IMR-90 (cell line): ENCODE measurements around the gene SHROOM3. TPM values are rescaled to one million over a fixed set of nuclear protein-coding genes. Genes with fewer than 3 reads are reported as not detected.

Experiments
- ATAC-seq: fragments of 200-7000 bp; cut with Tn5 transposase; 2 replicates; pipeline ENCODE4 v1.9.1; 2020; ENCODE audit warnings: low read depth, mild to moderate bottlenecking, moderate library complexity
- BruUV-seq: library from RNA; stranded (reverse); fragments of 400-500 nt; replicated peaks from 2 replicates; lab custom pipeline; 2021; lab: Mats Ljungman, UMichigan
- CTCF ChIA-PET: fragments of 300-600 bp; formaldehyde crosslinking; extraction: SDS; loops from one replicate; lab custom pipeline; 2021; ENCODE audit warnings: antibody characterized with exemption; lab: Yijun Ruan, JAX
- POLR2A ChIA-PET: fragments of 300-600 bp; sonication (Branson Sonifier 250); formaldehyde crosslinking; loops from one replicate; lab custom pipeline; 2022; ENCODE audit warnings: antibody characterized with exemption; ENCODE audit not compliant: unreplicated experiment; lab: Charles Lee
- DNase-seq: peaks from one replicate; pipeline ENCODE4 v3.0.0; 2013
- H2AFZ ChIP-seq: replicated peaks from 2 replicates; pipeline ENCODE3; 2013; ENCODE audit warnings: low read length, mild to moderate bottlenecking; ENCODE audit not compliant: poor library complexity
- H2AK5ac ChIP-seq: 2 replicates; pipeline ENCODE4 v1.6.1; 2013; ENCODE audit warnings: low read depth, low read length, inconsistent platforms
- H2AK9ac ChIP-seq: replicated peaks from 2 replicates; pipeline ENCODE3; 2013; ENCODE audit warnings: mild to moderate bottlenecking, low read depth, low read length, moderate library complexity; ENCODE audit not compliant: poor library complexity
- H2BK120ac ChIP-seq: 2 replicates; pipeline ENCODE4 v1.6.1; 2013; ENCODE audit warnings: low read depth, low read length, inconsistent platforms
- H2BK15ac ChIP-seq: 3 replicates; pipeline ENCODE4 v1.6.1; 2013; ENCODE audit warnings: low read depth, low read length, inconsistent platforms
- H2BK20ac ChIP-seq: 2 replicates; pipeline ENCODE4 v1.6.1; 2013; ENCODE audit warnings: low read depth, mild to moderate bottlenecking, inconsistent platforms, low read length, moderate library complexity
- H2BK5ac ChIP-seq: 2 replicates; pipeline ENCODE4 v1.6.1; 2013; ENCODE audit warnings: mild to moderate bottlenecking, low read depth, low read length, inconsistent platforms; ENCODE audit not compliant: poor library complexity, severe bottlenecking
- H3K14ac ChIP-seq: replicated peaks from 2 replicates; pipeline ENCODE4 v1.6.1; 2013; ENCODE audit warnings: low read depth, low read length, inconsistent platforms
- H3K18ac ChIP-seq: 2 replicates; pipeline ENCODE4 v1.6.1; 2013; ENCODE audit warnings: low read depth, low read length, control low read depth
- H3K23ac ChIP-seq: 2 replicates; pipeline ENCODE4 v1.6.1; 2013; ENCODE audit warnings: low read depth, low read length, inconsistent platforms
- H3K27ac ChIP-seq: 2 replicates; pipeline ENCODE4 v1.5.1; 2013; ENCODE audit warnings: mild to moderate bottlenecking, control low read depth, low read length; ENCODE audit not compliant: insufficient read depth
- H3K27me3 ChIP-seq: 2 replicates; pipeline ENCODE4 v1.6.1; 2013; ENCODE audit warnings: low read length; ENCODE audit not compliant: control insufficient read depth, insufficient read depth
- H3K36me3 ChIP-seq: 2 replicates; pipeline ENCODE4 v1.6.1; 2013; ENCODE audit warnings: low read length, mixed read lengths; ENCODE audit not compliant: control insufficient read depth, insufficient read depth
- H3K4ac ChIP-seq: 2 replicates; pipeline ENCODE4 v1.6.1; 2013; ENCODE audit warnings: low read depth, low read length, inconsistent platforms
- H3K4me1 ChIP-seq: 2 replicates; pipeline ENCODE4 v1.6.1; 2013; ENCODE audit warnings: low read length, mixed read lengths; ENCODE audit not compliant: control insufficient read depth, insufficient read depth
- H3K4me2 ChIP-seq: 2 replicates; pipeline ENCODE4 v1.6.1; 2013; ENCODE audit warnings: low read depth, mild to moderate bottlenecking, control low read depth, low read length, moderate library complexity
- H3K4me3 ChIP-seq: 2 replicates; pipeline ENCODE4 v1.5.1; 2013; ENCODE audit warnings: low read depth, mild to moderate bottlenecking, control low read depth, low read length, moderate library complexity; ENCODE audit not compliant: insufficient read depth
- H3K56ac ChIP-seq: 2 replicates; pipeline ENCODE4 v1.6.1; 2013; ENCODE audit warnings: low read length, inconsistent platforms; ENCODE audit not compliant: insufficient read depth; ENCODE audit errors: extremely low read depth
- H3K79me1 ChIP-seq, 2 experiments: 2 replicates each; pipeline ENCODE4 v1.6.1; 2013; ENCODE audit warnings: low read length in 2 of 2, inconsistent platforms in 1 of 2, low read depth in 1 of 2
- H3K9ac ChIP-seq: 2 replicates; pipeline ENCODE4 v1.6.1; 2013; ENCODE audit warnings: low read depth, low read length, control low read depth
- H3K9me1 ChIP-seq: 2 replicates; pipeline ENCODE4 v1.6.1; 2013; ENCODE audit warnings: low read length, inconsistent platforms; ENCODE audit not compliant: insufficient read depth
- H3K9me3 ChIP-seq: 2 replicates; pipeline ENCODE4 v1.6.1; 2013; ENCODE audit warnings: low read length; ENCODE audit not compliant: control insufficient read depth, insufficient read depth
- H4K20me1 ChIP-seq: 2 replicates; pipeline ENCODE4 v1.6.1; 2013; ENCODE audit warnings: low read length, inconsistent platforms; ENCODE audit not compliant: insufficient read depth
- H4K5ac ChIP-seq: 2 replicates; pipeline ENCODE4 v1.6.1; 2013; ENCODE audit warnings: mild to moderate bottlenecking, low read depth, low read length, control low read depth
- H4K8ac ChIP-seq, 2 experiments: 2 replicates each; pipeline ENCODE4 v1.6.1; 2013; ENCODE audit warnings: low read depth in 2 of 2, low read length in 2 of 2, control low read depth in 1 of 2, inconsistent platforms in 1 of 2
- H4K91ac ChIP-seq: 2 replicates; pipeline ENCODE4 v1.6.1; 2013; ENCODE audit warnings: low read depth, low read length, inconsistent platforms; ENCODE audit not compliant: insufficient read depth
- BHLHE40 ChIP-seq: fragments of 150-350 bp; IDR thresholded peaks from 2 replicates; pipeline ENCODE4 v1.6.1; 2016; ENCODE audit warnings: mild to moderate bottlenecking, low read depth, low read length
- CEBPB ChIP-seq: IDR thresholded peaks from 2 replicates; pipeline ENCODE4 v1.6.1; 2012; ENCODE audit warnings: low read depth, low read length, improper control_type of control experiment
- CHD1 ChIP-seq: IDR thresholded peaks from 2 replicates; pipeline ENCODE4 v1.6.1; 2012; ENCODE audit warnings: low read depth, low read length, improper control_type of control experiment
- CTCF ChIP-seq: conservative IDR thresholded peaks from 2 replicates; pipeline ENCODE4 v1.5.1; 2012; ENCODE audit warnings: mild to moderate bottlenecking, low read depth, low read length, improper control_type of control experiment
- ELK1 ChIP-seq: fragments of 150-350 bp; IDR thresholded peaks from 2 replicates; pipeline ENCODE4 v1.6.1; 2016; ENCODE audit warnings: low read depth, mild to moderate bottlenecking, low read length, moderate library complexity, borderline replicate concordance
- FOS ChIP-seq: fragments of 150-350 bp; IDR thresholded peaks from 2 replicates; pipeline ENCODE4 v1.6.1; 2016; ENCODE audit warnings: low read depth, low read length
- MAFK ChIP-seq: IDR thresholded peaks from 2 replicates; pipeline ENCODE4 v1.6.1; 2012; ENCODE audit warnings: low read depth, low read length, improper control_type of control experiment
- MAZ ChIP-seq: IDR thresholded peaks from 2 replicates; pipeline ENCODE4 v1.6.1; 2012; ENCODE audit warnings: low read depth, mild to moderate bottlenecking, low read length, improper control_type of control experiment, moderate library complexity, borderline replicate concordance
- MXI1 ChIP-seq: IDR thresholded peaks from 2 replicates; pipeline ENCODE4 v1.6.1; 2012; ENCODE audit warnings: low read depth, mild to moderate bottlenecking, low read length, moderate library complexity, borderline replicate concordance
- NFE2L2 ChIP-seq: fragments of 150-350 bp; IDR thresholded peaks from 2 replicates; pipeline ENCODE4 v1.6.1; 2016; ENCODE audit warnings: low read depth, mild to moderate bottlenecking, low read length
- POLR2A ChIP-seq: IDR thresholded peaks from 2 replicates; pipeline ENCODE4 v1.6.1; 2012; ENCODE audit warnings: mild to moderate bottlenecking, low read depth, low read length
- RAD21 ChIP-seq: IDR thresholded peaks from 2 replicates; pipeline ENCODE4 v1.6.1; 2012; ENCODE audit warnings: low read length, improper control_type of control experiment
- RCOR1 ChIP-seq: IDR thresholded peaks from 2 replicates; pipeline ENCODE4 v1.6.1; 2012; ENCODE audit warnings: mild to moderate bottlenecking, low read length, improper control_type of control experiment; ENCODE audit not compliant: insufficient replicate concordance
- RFX5 ChIP-seq: IDR thresholded peaks from 2 replicates; pipeline ENCODE4 v1.8.0; 2012; ENCODE audit warnings: low read depth, mild to moderate bottlenecking, low read length, moderate library complexity
- SMC3 ChIP-seq: fragments of 150-350 bp; IDR thresholded peaks from 2 replicates; pipeline ENCODE4 v1.6.1; 2016; ENCODE audit warnings: low read depth, mild to moderate bottlenecking, antibody characterized with exemption, low read length, moderate library complexity
- USF2 ChIP-seq: fragments of 150-350 bp; IDR thresholded peaks from 2 replicates; pipeline ENCODE4 v1.6.1; 2017; ENCODE audit warnings: mild to moderate bottlenecking, antibody characterized with exemption, low read length, low read depth
- WGBS, 2 experiments: methylation state at CpG; one replicate each; pipeline versions ENCODE4 v1.1.5 to v1.1.7; 2013; ENCODE audit warnings: missing lambda C conversion rate in 2 of 2; ENCODE audit not compliant: insufficient read length in 1 of 2; ENCODE audit errors: extremely low coverage in 2 of 2; 5-methylcytosine and 5-hydroxymethylcytosine counted together
- dilution Hi-C: fragments of 300-500 bp; cut with HindIII; formaldehyde crosslinking; loops from one replicate; pipeline ENCODE4 v1.14.3; 2018; ENCODE audit warnings: low sequenced_read_pairs; ENCODE audit not compliant: unreplicated experiment
- in situ Hi-C: fragments of 300-500 bp; cut with MboI; formaldehyde crosslinking; loops from 3 replicates; pipeline ENCODE4 v1.14.3; 2019; ENCODE audit warnings: low sequenced_read_pairs, inconsistent platforms, mixed read lengths
- intact Hi-C: fragments of 100-400 bp; cut with micrococcal nuclease; formaldehyde crosslinking; loops from 2 replicates; pipeline ENCODE4 v1.10.0; 2022
- polyA plus RNA-seq, 3 experiments: library from polyadenylated mRNA; depleted of rRNA; stranded (reverse); fragments of >200 nt; gene quantifications; 2 replicates each; pipeline ENCODE4 v1.2.3, GENCODE V29; 2012; ENCODE audit warnings: low replicate concordance in 1 of 3
- total RNA-seq: library from RNA; depleted of rRNA; stranded (reverse); fragments of >200 nt; gene quantifications from 2 replicates; pipeline ENCODE4 v1.2.3, GENCODE V29; 2012

The SHROOM3 gene
- total and polyA plus RNA-seq, 2 of the 4 experiments (the other 2 are of a cell fraction): 10.8 to 19.5 TPM

GRCh38 chr4:76716658-76717057 lies 281.6 kb downstream of the SHROOM3 start:
- H2BK15ac ChIP-seq: no peak overlapping the region
- dilution Hi-C loops: no loop called here
- intact Hi-C loops: no loop called here
- H3K9me1 ChIP-seq: peaks cover 10% of the 10 kb centered on the region
- H3K27me3 ChIP-seq: no peaks in the 10 kb centered on the region
- H3K23ac ChIP-seq: no peak overlapping the region
- no peak overlapping the region for H4K5ac ChIP-seq
- no peak overlapping the region for H3K4ac ChIP-seq
- no peak overlapping the region for H2AK9ac ChIP-seq
- no peak overlapping the region for H3K56ac ChIP-seq
- no peak overlapping the region for H2AK5ac ChIP-seq
- H4K8ac ChIP-seq: no peak overlapping the region
- H3K4me2 ChIP-seq: no peak overlapping the region
- CTCF ChIA-PET: no interaction called here
- ATAC-seq (no peak), DNase-seq (no peak)
- peaks cover 22 to 67% of the 10 kb centered on the region in 2 experiments for H3K79me1 ChIP-seq
- H3K4me1 ChIP-seq: peaks cover 7% of the 10 kb centered on the region
- H3K14ac ChIP-seq: no peak overlapping the region
- BruUV-seq: no TSS peak
- H3K9me3 ChIP-seq: no peaks in the 10 kb centered on the region
- no peak overlapping the region for H3K9ac ChIP-seq
- H2AFZ ChIP-seq: no peak overlapping the region
- H2BK120ac ChIP-seq: no peak overlapping the region; the same call in 1 of the 2 replicates
- H3K4me3 ChIP-seq: no peak overlapping the region
- no peaks in the 10 kb centered on the region for H4K20me1 ChIP-seq
- TF ChIP-seq NFE2L2 (no peak), USF2 (no peak), MAZ (no peak), ELK1 (no peak), CHD1 (no peak), POLR2A (no peak), RAD21 (no peak), RCOR1 (no peak), RFX5 (no peak), CEBPB (no peak), SMC3 (no peak), FOS (no peak), CTCF (no peak), MAFK (no peak), MXI1 (no peak), BHLHE40 (no peak)
- no CpG with 5 or more reads among the region's 2 CpGs for WGBS, 2 experiments
- no peak overlapping the region for H4K91ac ChIP-seq
- H3K27ac ChIP-seq: no peak overlapping the region
- no peak overlapping the region for H2BK5ac ChIP-seq
- no peak overlapping the region for H2BK20ac ChIP-seq
- POLR2A ChIA-PET: no interaction called here
- H3K36me3 ChIP-seq: peaks cover 3% of the 10 kb centered on the region; the same call in 1 of the 2 replicates
- H3K18ac ChIP-seq: no peak overlapping the region
- in situ Hi-C loops: no loop called here
